ENCODE results near the gene SCNN1G. TPM values are rescaled to one million over a fixed set of nuclear protein-coding genes. Genes with fewer than 3 reads are reported as not detected.

The SCNN1G gene
- total RNA-seq, 4 donors from 2014 or later: 0.20 TPM; not detected in 3

- Histone ChIP-seq H3K4me3 (no peak overlapping the region), H3K27me3 (peaks cover 0 to 5% of the 10 kb centered on the region in 2 donors), H3K4me1 (no peaks in the 10 kb centered on the region), H3K36me3 (no peaks in the 10 kb centered on the region), H3K27ac (no peak overlapping the region), H3K9me3 (no peaks in the 10 kb centered on the region)
- no peak for DNase-seq (ENCODE audit: low spot score in 2 of 2)
- 62 to 78% methylated on average over 4 of the region's 4 CpGs for WGBS, 2 donors
- no peak for TF ChIP-seq POLR2A (IDR thresholded peaks at IDR 0.05)
- no peak for TF ChIP-seq CTCF (IDR thresholded peaks at IDR 0.05)
These were observed 22.5 kb upstream of the SCNN1G start for GRCh38 chr16:23160082-23160481.

- no peaks in the 10 kb centered on the region for H3K36me3 ChIP-seq
- 65 to 74% methylated on average over 3 of the region's 3 CpGs for WGBS, 2 donors
- no peaks in the 10 kb centered on the region for H3K9me3 ChIP-seq
- TF ChIP-seq POLR2A (IDR thresholded peaks at IDR 0.05) (no peak), EP300 (IDR thresholded peaks at IDR 0.05) (no peak), CTCF (IDR thresholded peaks at IDR 0.05) (no peak)
- DNase-seq (ENCODE audit: low spot score in 2 of 2): no peak
- H3K27ac ChIP-seq: no peak overlapping the region
- no peaks in the 10 kb centered on the region for H3K4me1 ChIP-seq
- peaks cover 0 to 2% of the 10 kb centered on the region in 2 donors for H3K27me3 ChIP-seq
- H3K4me3 ChIP-seq: no peak overlapping the region
These were observed 22.0 kb upstream of the SCNN1G start for GRCh38 chr16:23160574-23160973.

- Histone ChIP-seq H3K9me3 (no peaks in the 10 kb centered on the region), H3K4me1 (no peaks in the 10 kb centered on the region), H3K36me3 (no peaks in the 10 kb centered on the region), H3K27me3 (peaks cover 0 to 11% of the 10 kb centered on the region in 2 donors), H3K4me3 (no peak overlapping the region), H3K27ac (no peak overlapping the region)
- TF ChIP-seq CTCF (IDR thresholded peaks at IDR 0.05) (no peak), EP300 (IDR thresholded peaks at IDR 0.05) (no peak), POLR2A (IDR thresholded peaks at IDR 0.05) (no peak)
- 84 to 85% methylated on average over 2 of the region's 2 CpGs for WGBS, 2 donors
- DNase-seq (ENCODE audit: low spot score in 2 of 2): no peak
These were observed 18.6 kb upstream of the SCNN1G start for GRCh38 chr16:23163921-23164320.

GRCh38 chr16:23164736-23165135, 17.8 kb upstream of the SCNN1G start:
- Histone ChIP-seq H3K4me3 (no peak overlapping the region), H3K4me1 (no peaks in the 10 kb centered on the region), H3K27ac (no peak overlapping the region), H3K36me3 (no peaks in the 10 kb centered on the region), H3K9me3 (no peaks in the 10 kb centered on the region), H3K27me3 (peaks cover 0 to 11% of the 10 kb centered on the region in 2 donors)
- 69 to 81% methylated on average over 4 of the region's 4 CpGs for WGBS, 2 donors
- DNase-seq (ENCODE audit: low spot score in 2 of 2): no peak
- TF ChIP-seq EP300 (IDR thresholded peaks at IDR 0.05) (no peak), POLR2A (IDR thresholded peaks at IDR 0.05) (no peak), CTCF (IDR thresholded peaks at IDR 0.05) (no peak)

- H3K36me3 ChIP-seq: no peaks in the 10 kb centered on the region
- WGBS, 2 donors: 37 to 40% methylated on average over 6 to 7 of the region's 7 CpGs
- H3K4me3 ChIP-seq: no peak overlapping the region
- no peaks in the 10 kb centered on the region for H3K9me3 ChIP-seq
- no peak for TF ChIP-seq CTCF (IDR thresholded peaks at IDR 0.05)
- TF ChIP-seq EP300 (IDR thresholded peaks at IDR 0.05): no peak
- H3K27me3 ChIP-seq: peaks cover 0 to 12% of the 10 kb centered on the region in 2 donors
- H3K27ac ChIP-seq: no peak overlapping the region
- DNase-seq (ENCODE audit: low spot score in 2 of 2): no peak
- no peaks in the 10 kb centered on the region for H3K4me1 ChIP-seq
These were observed 10.0 kb upstream of the SCNN1G start for GRCh38 chr16:23172583-23172982.

All from tibial nerve (tissue), 4 donors.